ENCODE data around the gene CA7. TPM values are rescaled to one million over a fixed set of nuclear protein-coding genes. Genes with fewer than 3 reads are reported as not detected.

CA7 gene
- total RNA-seq, 1 donor from 2014 or later: not detected

- no peak for DNase-seq (ENCODE audit: low spot score in 2 of 2, unreplicated experiment in 2 of 2)
- H3K27ac Mint-ChIP-seq: no peak overlapping the region
- peaks cover 53% of the 10 kb centered on the region for H3K4me1 Mint-ChIP-seq
- H3K4me3 Mint-ChIP-seq: no peak overlapping the region
- H3K36me3 Mint-ChIP-seq: no peaks in the 10 kb centered on the region
- H3K9me3 Mint-ChIP-seq: no peaks in the 10 kb centered on the region
- no peak for TF ChIP-seq CTCF (IDR thresholded peaks at IDR 0.05; ENCODE audit: unreplicated experiment)
- H3K27me3 Mint-ChIP-seq (ENCODE audit: low read depth): peaks cover 2% of the 10 kb centered on the region
Measured at GRCh38 chr16:66902648-66903543, 58.7 kb downstream of the CA7 start.

Other genes with a start within 250 kb of the CA7 start
- gene CMTM3, start 239.7 kb upstream of the CA7 start, total RNA-seq: 56.9 to 60.7 TPM (median 59.3 TPM) in 3 replicates
- gene CMTM4, start 147.7 kb upstream of the CA7 start, total RNA-seq: 60.1 to 63.4 TPM (median 60.8 TPM) in 3 replicates
- 145 to 157 TPM (median 150 TPM) in 3 replicates for gene DYNC1LI2, start 92.8 kb upstream of the CA7 start, total RNA-seq
- 0.18 to 0.49 TPM (median 0.34 TPM) in 3 replicates for gene TERB1, start 42.8 kb upstream of the CA7 start, total RNA-seq
- gene NAE1, start 13.4 kb upstream of the CA7 start, total RNA-seq: 78.8 to 84.4 TPM (median 80.3 TPM) in 3 replicates
- gene PDP2, start 36.1 kb downstream of the CA7 start, total RNA-seq: 16.7 to 17.4 TPM (median 16.9 TPM) in 3 replicates
- not detected in 3 replicates for gene CDH16, start 74.5 kb downstream of the CA7 start, total RNA-seq
- gene RRAD, start 81.1 kb downstream of the CA7 start, total RNA-seq: 2.7 to 3.7 TPM (median 2.9 TPM) in 3 replicates
- 52.1 to 56.1 TPM (median 54.5 TPM) in 3 replicates for gene CIAO2B, start 90.0 kb downstream of the CA7 start, total RNA-seq
- 52.0 to 53.4 TPM (median 52.5 TPM) in 3 replicates for gene CES2, start 91.1 kb downstream of the CA7 start, total RNA-seq
- gene CES3, start 116.9 kb downstream of the CA7 start, total RNA-seq: 4.8 to 5.4 TPM (median 5.1 TPM) in 3 replicates
- 15.9 to 19.6 TPM (median 18.5 TPM) in 3 replicates for gene CES4A, start 144.2 kb downstream of the CA7 start, total RNA-seq
- gene CBFB, start 184.7 kb downstream of the CA7 start, total RNA-seq: 69.3 to 82.6 TPM (median 74.6 TPM) in 3 replicates